Stomach (tissue), 9 donors: ENCODE measurements around the gene PPP4C. TPM values are rescaled to one million over a fixed set of nuclear protein-coding genes. Genes with fewer than 3 reads are reported as not detected.
"Not testable (repeated sequence)": the region's sequence is repeated elsewhere in the genome, so short reads cannot be mapped to it uniquely, and the experiment has no call there.

ENCODE experiments used
- DNase-seq, 2 donors: peaks; one replicate each; pipeline versions ENCODE4 v3.0.0 to v3.0.0-alpha.2; 2013 to 2019
- H3K27ac ChIP-seq, 5 donors: fragments of 200-600 bp in 4 of 5; sonication (generic) in 4 of 5; one replicate each; pipeline ENCODE4 v1.5.1; 2013 to 2019; ENCODE audit warnings: mild to moderate bottlenecking in 1 of 5, moderate library complexity in 1 of 5
- H3K27me3 ChIP-seq, 3 donors: fragments of 200-600 bp; sonication (generic); one replicate each; pipeline ENCODE4 v1.5.1; 2017 to 2019; ENCODE audit warnings: mixed run types in 1 of 3
- H3K36me3 ChIP-seq, 4 donors: fragments of 200-600 bp; sonication (generic); 1 replicate in 3 of 4; 2 replicates in 1 of 4; pipeline ENCODE4 v1.5.1; 2016 to 2019
- H3K4me1 ChIP-seq, 4 donors: fragments of 200-600 bp; sonication (generic); one replicate each; pipeline ENCODE4 v1.5.1; 2016 to 2019
- H3K4me3 ChIP-seq, 4 donors: fragments of 200-600 bp; sonication (generic) in 3 of 4; one replicate each; pipeline ENCODE4 v1.5.1; 2016 to 2019; ENCODE audit warnings: mild to moderate bottlenecking in 1 of 4
- H3K9me3 ChIP-seq, 4 donors: fragments of 200-600 bp; sonication (generic); one replicate each; pipeline ENCODE4 v1.5.1; 2016 to 2019
- CTCF ChIP-seq, 7 experiments: fragments of 450-650 bp in 4 of 7; fragments of 200-600 bp in 3 of 7; sonication (generic) in 3 of 7; IDR thresholded peaks; one replicate each; pipeline ENCODE4 v1.5.1; 2016 to 2019; ENCODE audit warnings: antibody characterized with exemption in 7 of 7, control low read depth in 2 of 7, mild to moderate bottlenecking in 1 of 7
- EP300 ChIP-seq: sonication (generic); formaldehyde crosslinking; IDR thresholded peaks from one replicate; pipeline ENCODE4 v1.6.1; 2017; ENCODE audit warnings: antibody characterized with exemption
- POLR2A ChIP-seq, 4 donors: fragments of 450-650 bp; IDR thresholded peaks; one replicate each; pipeline ENCODE4 v1.6.1; 2016; ENCODE audit warnings: antibody characterized with exemption in 4 of 4, control low read depth in 2 of 4, mild to moderate bottlenecking in 1 of 4, moderate library complexity in 1 of 4
- POLR2AphosphoS5 ChIP-seq, 3 donors: sonication (generic); formaldehyde crosslinking; IDR thresholded peaks; one replicate each; pipeline ENCODE4 v1.6.1; 2016; ENCODE audit warnings: antibody characterized with exemption in 3 of 3
- WGBS, 5 donors: extraction: QIAGEN DNeasy Blood & Tissue Kit in 3 of 5; methylation state at CpG; one replicate each; pipeline versions ENCODE4 v1.1.5 to v1.1.7; 2013 to 2018; 5-methylcytosine and 5-hydroxymethylcytosine counted together
- intact Hi-C: fragments of 100-400 bp; cut with DNase I; formaldehyde crosslinking; loops from one replicate; pipeline ENCODE4 v1.15.1; 2023; ENCODE audit warnings: low total_unique reads
- polyA plus RNA-seq, 3 donors: library from polyadenylated mRNA; stranded (reverse); fragments of 200-250 nt; gene quantifications; one replicate each; pipeline ENCODE4 v1.2.3, GENCODE V29; 2013
- total RNA-seq, 5 donors: library from RNA; depleted of rRNA; stranded (reverse); fragments of >200 nt; gene quantifications; one replicate each; pipeline versions ENCODE4 v1.1.0 to v1.2.3, GENCODE V29; 2014 to 2016
- donor health status: healthy with polysubstance abuse.
- donor health status: Bipolar disorder and iron deficiency.
- donor health status: healthy.

PPP4C gene
- total and polyA plus RNA-seq, 8 donors: 21.4 to 118 (median 74.2) TPM

GRCh38 chr16:30032083-30032819 lies 43.5 kb upstream of the PPP4C start:
- H3K4me1 ChIP-seq: peaks cover 7 to 12% (median 9%) of the 10 kb centered on the region in 4 donors
- DNase-seq: peak; percentile 48 to 82
- intact Hi-C loops: no loop called here
- no peaks in the 10 kb centered on the region for H3K36me3 ChIP-seq
- no peaks in the 10 kb centered on the region for H3K9me3 ChIP-seq
- no peak for TF ChIP-seq POLR2A (IDR thresholded peaks at IDR 0.05)
- peak in 4 of 7 experiments; percentile 33 to 63 (median 48) for TF ChIP-seq CTCF (IDR thresholded peaks at IDR 0.05)
- 24 to 36% (median 26%) methylated on average over 10 to 12 of the region's 12 CpGs for WGBS, 5 donors
- H3K4me3 ChIP-seq: no peak overlapping the region
- no peak overlapping the region for H3K27ac ChIP-seq
- peaks cover 19 to 97% (median 70%) of the 10 kb centered on the region in 3 donors for H3K27me3 ChIP-seq

- H3K27ac ChIP-seq: no peak overlapping the region
- H3K36me3 ChIP-seq: no peaks in the 10 kb centered on the region
- H3K4me3 ChIP-seq: no peak overlapping the region
- peaks cover 7 to 12% (median 9%) of the 10 kb centered on the region in 4 donors for H3K4me1 ChIP-seq
- no peak for DNase-seq
- intact Hi-C loops: no loop called here
- H3K27me3 ChIP-seq: peaks cover 15 to 87% (median 65%) of the 10 kb centered on the region in 3 donors
- TF ChIP-seq POLR2AphosphoS5 (IDR thresholded peaks at IDR 0.05) (no peak), EP300 (no peak), POLR2A (IDR thresholded peaks at IDR 0.05) (no peak), CTCF (IDR thresholded peaks at IDR 0.05) (no peak)
- H3K9me3 ChIP-seq: no peaks in the 10 kb centered on the region
- WGBS, 5 donors: 59 to 81% (median 71%) methylated on average over 7 of the region's 7 CpGs
Observed at GRCh38 chr16:30033270-30033669, 42.5 kb upstream of the PPP4C start.

- peaks cover 0 to 6% (median 0%) of the 10 kb centered on the region in 4 donors for H3K4me1 ChIP-seq
- no peak for DNase-seq
- no peak for TF ChIP-seq EP300
- no peak for TF ChIP-seq POLR2A (IDR thresholded peaks at IDR 0.05)
- TF ChIP-seq CTCF (IDR thresholded peaks at IDR 0.05): no peak
- no peak for TF ChIP-seq POLR2AphosphoS5 (IDR thresholded peaks at IDR 0.05)
- WGBS, 5 donors: 61 to 76% (median 63%) methylated on average over 5 of the region's 5 CpGs
- H3K36me3 ChIP-seq: no peaks in the 10 kb centered on the region
- H3K27me3 ChIP-seq: peaks cover 0 to 53% (median under 1%) of the 10 kb centered on the region in 3 donors
- intact Hi-C loops: no loop called here
- H3K27ac ChIP-seq: no peak overlapping the region
- H3K9me3 ChIP-seq: no peaks in the 10 kb centered on the region
- H3K4me3 ChIP-seq: no peak overlapping the region
Observed at GRCh38 chr16:30040221-30040620, 35.6 kb upstream of the PPP4C start.

GRCh38 chr16:30040690-30041089 lies 35.1 kb upstream of the PPP4C start:
- WGBS, 5 donors: 80 to 92% (median 89%) methylated on average over 5 of the region's 5 CpGs
- H3K27ac ChIP-seq, intact Hi-C loops, H3K4me3 ChIP-seq, H3K36me3 ChIP-seq, H3K9me3 ChIP-seq, DNase-seq, H3K4me1 ChIP-seq: not testable (repeated sequence)
- H3K27me3 ChIP-seq: peaks cover 0 to 48% (median 0%) of the 10 kb centered on the region in 3 donors

GRCh38 chr16:30041841-30042240 lies 34.0 kb upstream of the PPP4C start:
- peak in 1 of 2 donors; percentile 53 for DNase-seq
- WGBS, 5 donors: 12 to 20% (median 16%) methylated on average over 5 of the region's 5 CpGs
- H3K27me3 ChIP-seq: peaks cover 0 to 37% (median 0%) of the 10 kb centered on the region in 3 donors
- intact Hi-C loops: no loop called here
- no peak for TF ChIP-seq EP300
- no peak for TF ChIP-seq POLR2AphosphoS5 (IDR thresholded peaks at IDR 0.05)
- no peak for TF ChIP-seq POLR2A (IDR thresholded peaks at IDR 0.05)
- TF ChIP-seq CTCF (IDR thresholded peaks at IDR 0.05): peak in 3 of 7 experiments; percentile 15 to 30 (median 22)
- H3K36me3 ChIP-seq: no peaks in the 10 kb centered on the region
- H3K4me3 ChIP-seq: no peak overlapping the region
- no peaks in the 10 kb centered on the region for H3K9me3 ChIP-seq
- H3K4me1 ChIP-seq: peaks cover 0 to 6% (median 0%) of the 10 kb centered on the region in 4 donors
- no peak overlapping the region for H3K27ac ChIP-seq
